ENCODE measurements around the gene CISH.
A peak's percentile ranks its signal among the peaks of the same experiment; 100 is the strongest.

The CISH gene

DNA sequence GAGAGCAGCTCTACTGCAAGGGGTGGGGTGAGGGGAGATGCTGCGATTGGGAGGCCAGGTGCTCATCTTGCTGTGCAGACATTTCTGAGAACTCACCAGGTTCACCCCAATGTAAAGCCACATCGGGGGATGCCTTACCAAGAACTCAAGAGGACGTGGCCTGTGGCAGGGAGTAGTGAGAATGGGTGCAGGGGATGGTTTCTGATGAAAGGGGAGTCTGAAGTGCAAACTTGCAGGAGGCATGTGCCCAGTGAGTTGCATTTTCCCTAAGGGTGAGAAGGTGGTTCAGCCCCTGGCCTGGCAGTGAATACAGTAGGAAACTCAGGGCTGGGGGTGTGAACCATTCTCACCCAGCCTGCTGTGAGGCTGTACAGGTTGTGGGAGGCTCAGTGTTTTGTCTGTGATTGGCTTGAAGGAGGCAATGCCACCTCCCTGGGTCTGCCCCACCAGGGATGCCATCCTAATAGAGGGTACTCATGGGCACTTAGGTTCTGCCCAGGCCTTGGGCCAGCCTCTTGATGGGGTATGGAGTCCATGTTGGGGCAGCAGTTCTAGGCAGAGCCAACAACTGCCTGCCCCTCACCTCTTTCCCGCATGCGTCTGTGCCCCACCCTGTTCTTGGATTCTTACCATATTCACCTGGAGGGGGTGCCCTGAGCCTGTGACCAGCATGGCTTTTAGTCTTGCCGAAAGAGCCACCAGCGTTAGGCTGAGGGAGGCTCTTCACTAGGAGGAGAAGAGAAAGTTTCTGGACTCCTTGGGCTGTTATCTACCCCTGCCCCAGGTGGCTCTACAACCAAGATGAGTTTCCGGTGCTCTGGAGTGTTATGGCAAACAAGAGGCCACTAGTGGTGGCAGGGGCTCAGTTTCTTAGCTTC lies 37.8 kb downstream of the CISH start:
- TF ChIP-seq, protein P1, sequence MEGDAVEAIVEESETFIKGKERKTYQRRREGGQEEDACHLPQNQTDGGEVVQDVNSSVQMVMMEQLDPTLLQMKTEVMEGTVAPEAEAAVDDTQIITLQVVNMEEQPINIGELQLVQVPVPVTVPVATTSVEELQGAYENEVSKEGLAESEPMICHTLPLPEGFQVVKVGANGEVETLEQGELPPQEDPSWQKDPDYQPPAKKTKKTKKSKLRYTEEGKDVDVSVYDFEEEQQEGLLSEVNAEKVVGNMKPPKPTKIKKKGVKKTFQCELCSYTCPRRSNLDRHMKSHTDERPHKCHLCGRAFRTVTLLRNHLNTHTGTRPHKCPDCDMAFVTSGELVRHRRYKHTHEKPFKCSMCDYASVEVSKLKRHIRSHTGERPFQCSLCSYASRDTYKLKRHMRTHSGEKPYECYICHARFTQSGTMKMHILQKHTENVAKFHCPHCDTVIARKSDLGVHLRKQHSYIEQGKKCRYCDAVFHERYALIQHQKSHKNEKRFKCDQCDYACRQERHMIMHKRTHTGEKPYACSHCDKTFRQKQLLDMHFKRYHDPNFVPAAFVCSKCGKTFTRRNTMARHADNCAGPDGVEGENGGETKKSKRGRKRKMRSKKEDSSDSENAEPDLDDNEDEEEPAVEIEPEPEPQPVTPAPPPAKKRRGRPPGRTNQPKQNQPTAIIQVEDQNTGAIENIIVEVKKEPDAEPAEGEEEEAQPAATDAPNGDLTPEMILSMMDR (conservative IDR thresholded peaks at IDR 0.05; ENCODE audit: low read depth, low read length), result no peak
- H3K4me3 ChIP-seq (ENCODE audit: low read length), result no peak overlapping the region
- DNase-seq (ENCODE audit: low read depth), result no peak

DNA sequence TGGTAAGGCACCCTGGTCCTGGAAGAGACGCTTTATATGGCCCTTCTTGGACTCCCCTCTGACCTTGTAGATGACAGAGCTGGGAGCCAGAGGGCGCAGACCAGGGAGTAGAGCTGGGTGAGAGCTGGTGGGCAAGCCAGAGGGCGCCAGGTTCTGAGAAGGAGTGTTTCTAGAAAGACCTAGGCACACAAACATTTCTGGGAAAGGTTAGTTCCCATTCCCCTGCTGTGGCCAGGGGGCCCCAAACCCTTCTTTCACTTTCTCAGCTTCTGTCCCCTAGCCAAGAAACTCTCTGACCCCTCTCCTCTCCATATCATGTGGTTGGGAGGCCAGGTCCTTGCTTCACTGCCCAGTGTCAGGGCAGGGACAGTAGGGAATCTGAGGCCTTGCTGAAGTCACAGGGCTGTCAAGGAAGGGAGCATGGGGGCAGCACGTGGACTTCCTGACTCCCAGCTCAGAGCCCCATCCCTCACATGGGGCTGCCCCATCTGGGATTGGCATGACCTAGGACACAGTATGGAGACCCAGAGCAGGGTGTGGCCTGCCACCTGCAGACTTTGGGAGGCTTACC lies 38.7 kb downstream of the CISH start:
- no peak overlapping the region for H3K4me3 ChIP-seq (ENCODE audit: low read length)
- DNase-seq (ENCODE audit: low read depth), result no peak
- TF ChIP-seq, protein P1 (conservative IDR thresholded peaks at IDR 0.05; ENCODE audit: low read depth, low read length), result no peak

DNA sequence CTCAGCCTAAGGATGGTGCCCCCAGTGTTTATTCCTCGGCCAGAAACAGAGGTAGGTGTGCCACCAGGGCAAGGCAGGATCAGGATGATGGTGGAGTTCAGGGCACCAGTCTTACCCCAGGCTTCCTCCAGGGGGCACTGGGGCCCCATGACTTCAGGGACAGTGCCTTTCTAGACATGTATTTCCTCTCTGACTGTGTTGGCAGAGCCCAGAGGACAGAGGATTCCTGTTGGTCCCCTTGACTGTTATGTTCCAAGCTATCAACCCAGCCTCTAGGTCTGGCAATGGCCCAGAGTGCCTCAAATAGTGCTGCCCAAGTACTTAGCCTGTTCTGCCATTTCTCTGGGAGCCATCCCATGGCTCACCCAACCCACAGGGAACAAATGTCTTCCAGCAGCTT lies 39.4 kb downstream of the CISH start:
- no peak for DNase-seq (ENCODE audit: low read depth)
- TF ChIP-seq, protein P1 (conservative IDR thresholded peaks at IDR 0.05; ENCODE audit: low read depth, low read length), result peak; percentile 93

DNA sequence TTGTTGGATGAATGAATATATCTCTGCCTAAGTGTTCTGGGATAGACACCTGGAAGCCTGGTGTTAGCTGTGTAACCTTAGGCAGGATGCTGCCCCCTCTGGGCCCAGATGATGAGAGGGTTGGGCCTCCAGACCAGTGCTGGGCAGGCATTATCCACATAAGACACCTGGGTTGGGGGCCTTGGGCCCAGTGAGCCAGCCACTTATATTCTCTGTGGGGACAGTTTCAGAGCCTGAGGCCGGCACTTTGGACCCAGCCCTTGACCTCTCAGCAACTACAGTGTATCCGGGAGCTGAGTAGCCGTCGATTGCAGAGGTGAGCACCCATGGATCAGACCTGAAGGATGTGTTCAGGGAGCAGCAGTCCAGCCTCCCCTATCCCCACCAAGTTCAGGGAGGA lies 40.1 kb downstream of the CISH start:
- TF ChIP-seq, protein P1 (conservative IDR thresholded peaks at IDR 0.05; ENCODE audit: low read depth, low read length), result no peak
- no peak for DNase-seq (ENCODE audit: low read depth)
- no peak overlapping the region for H3K4me3 ChIP-seq (ENCODE audit: low read length)

More for the DNA sequence above, 39.4 kb downstream of the CISH start:
- no peak overlapping the region for H3K4me3 ChIP-seq (ENCODE audit: low read length)

DNA sequence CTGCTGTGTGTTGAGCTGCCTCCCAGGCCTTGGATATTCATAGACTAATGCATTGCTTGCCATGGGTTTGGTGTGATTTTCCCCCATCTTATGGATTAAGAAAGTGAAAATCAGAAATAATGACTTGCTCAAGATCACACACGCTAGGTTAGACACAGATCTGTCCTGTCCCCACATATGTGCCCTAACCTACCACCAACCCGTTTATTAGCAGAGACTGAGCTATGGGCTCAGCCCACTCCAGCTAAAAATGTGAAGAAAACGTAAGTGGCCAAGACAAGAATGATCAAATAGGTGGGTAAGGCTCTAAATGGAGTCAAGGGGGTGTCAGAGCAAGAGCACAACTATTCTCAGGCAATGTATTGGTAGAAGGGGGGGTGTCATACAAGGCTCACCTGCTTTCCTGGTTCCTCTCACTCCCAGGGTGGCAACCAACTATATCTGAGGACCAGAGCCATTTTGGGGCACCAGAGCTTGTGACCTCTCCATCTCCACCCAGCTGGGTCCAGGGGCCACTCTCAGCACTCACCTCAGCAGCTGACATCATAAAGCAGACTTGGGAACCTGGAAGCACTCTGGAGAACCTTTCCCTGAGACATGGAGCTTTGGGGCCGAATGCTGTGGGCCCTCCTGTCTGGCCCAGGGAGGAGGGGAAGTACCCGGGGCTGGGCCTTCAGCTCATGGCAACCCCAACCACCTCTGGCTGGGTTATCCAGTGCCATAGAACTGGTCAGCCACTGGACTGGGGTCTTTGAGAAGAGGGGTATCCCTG lies 40.9 kb downstream of the CISH start:
- TF ChIP-seq, protein P1 (conservative IDR thresholded peaks at IDR 0.05; ENCODE audit: low read depth, low read length), result no peak
- no peak for DNase-seq (ENCODE audit: low read depth)
- peak overlapping the region; percentile 96 for H3K4me3 ChIP-seq (ENCODE audit: low read length)

DNA sequence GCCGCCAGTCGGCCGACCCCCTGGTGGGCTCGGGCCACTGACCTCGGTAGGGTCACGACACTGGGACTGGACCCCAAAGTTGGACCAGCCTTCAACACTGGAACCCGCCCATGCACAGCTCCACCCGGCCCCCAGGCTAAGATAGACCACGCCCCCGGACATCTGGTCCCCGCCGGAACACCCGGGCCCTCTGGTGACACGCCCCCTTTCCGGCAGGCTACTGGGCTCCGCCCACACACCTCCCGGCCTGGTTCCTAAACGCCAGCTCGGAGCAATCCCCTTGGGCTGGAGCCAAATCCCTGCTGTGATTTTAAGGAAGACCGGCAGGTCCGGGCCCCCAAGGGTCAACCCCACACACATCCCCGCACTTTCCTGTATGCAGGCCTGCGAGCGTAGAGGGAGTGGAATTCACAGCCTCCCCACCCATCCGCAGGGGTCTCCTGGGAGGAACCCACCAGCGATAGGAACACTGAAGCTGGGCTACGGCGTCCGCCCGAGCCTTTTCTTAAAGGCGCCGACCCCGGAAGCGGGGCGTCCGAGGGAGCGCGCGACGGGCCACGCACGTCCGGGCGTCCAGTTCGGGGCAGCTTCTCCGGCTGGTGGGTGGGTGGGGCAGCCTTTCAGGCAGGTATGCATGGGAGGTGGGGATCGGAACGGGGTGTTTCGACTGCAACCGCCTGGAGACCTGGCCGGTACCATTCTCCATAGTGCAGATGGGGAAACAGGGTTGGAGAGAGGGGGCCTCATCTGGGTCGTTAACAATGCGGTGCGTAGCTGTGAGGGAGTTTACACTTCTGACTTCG lies 42.4 kb downstream of the CISH start, which contains the start of gene HEMK1:
TSS of gene HEMK1 (plus strand) at position 576 of the 803 bp plus-strand sequence. CDS start 1,583 bp downstream, outside the sequence.
- H3K4me3 ChIP-seq (ENCODE audit: low read length), result peak within 1 kb of the TSS; percentile 96
- peak; percentile 66 for DNase-seq (ENCODE audit: low read depth)
- TF ChIP-seq, protein P1 (conservative IDR thresholded peaks at IDR 0.05; ENCODE audit: low read depth, low read length), result no peak
